ENCODE results near the gene SLC12A5.

DNA sequence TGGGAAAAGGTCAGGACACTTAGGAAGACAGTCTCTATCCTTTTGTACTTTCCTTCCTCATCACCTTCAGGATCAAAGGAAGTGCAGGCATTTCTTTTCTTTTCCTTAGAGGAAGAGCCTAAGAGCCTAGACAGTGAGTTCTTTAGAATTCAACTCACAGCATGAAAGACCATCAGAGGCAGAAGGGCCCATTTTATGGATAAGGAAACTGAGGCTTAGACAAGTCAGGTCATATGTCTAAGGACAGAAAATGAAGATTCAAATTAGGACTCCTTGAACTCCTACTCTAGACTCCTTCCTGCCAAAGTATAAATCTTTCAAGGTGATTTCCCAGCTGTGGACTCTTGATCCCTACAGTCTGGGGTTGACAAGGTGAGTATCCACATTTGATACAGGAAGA, 20.8 kb downstream of the SLC12A5 start:
- TF ChIP-seq ZFP91 (CRISPR knock-in tag; IDR thresholded peaks at IDR 0.05) (no peak), ZNF217 (CRISPR knock-in tag; IDR thresholded peaks at IDR 0.05) (no peak), RBBP5 (IDR thresholded peaks at IDR 0.05; ENCODE audit: borderline replicate concordance, insufficient read depth, low read length, poor library complexity, severe bottlenecking) (no peak), MTA1 (IDR thresholded peaks at IDR 0.05; ENCODE audit: borderline replicate concordance) (no peak), MXI1 (IDR thresholded peaks at IDR 0.05; ENCODE audit: low read depth, low read length) (no peak), POLR2A (conservative IDR thresholded peaks at IDR 0.05) (no peak), MAFK (IDR thresholded peaks at IDR 0.05; ENCODE audit: low read length) (no peak)
- TF ChIP-seq, protein P1, sequence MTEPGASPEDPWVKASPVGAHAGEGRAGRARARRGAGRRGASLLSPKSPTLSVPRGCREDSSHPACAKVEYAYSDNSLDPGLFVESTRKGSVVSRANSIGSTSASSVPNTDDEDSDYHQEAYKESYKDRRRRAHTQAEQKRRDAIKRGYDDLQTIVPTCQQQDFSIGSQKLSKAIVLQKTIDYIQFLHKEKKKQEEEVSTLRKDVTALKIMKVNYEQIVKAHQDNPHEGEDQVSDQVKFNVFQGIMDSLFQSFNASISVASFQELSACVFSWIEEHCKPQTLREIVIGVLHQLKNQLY (CRISPR knock-in tag; conservative IDR thresholded peaks at IDR 0.05): no peak
- TF ChIP-seq, protein P2, sequence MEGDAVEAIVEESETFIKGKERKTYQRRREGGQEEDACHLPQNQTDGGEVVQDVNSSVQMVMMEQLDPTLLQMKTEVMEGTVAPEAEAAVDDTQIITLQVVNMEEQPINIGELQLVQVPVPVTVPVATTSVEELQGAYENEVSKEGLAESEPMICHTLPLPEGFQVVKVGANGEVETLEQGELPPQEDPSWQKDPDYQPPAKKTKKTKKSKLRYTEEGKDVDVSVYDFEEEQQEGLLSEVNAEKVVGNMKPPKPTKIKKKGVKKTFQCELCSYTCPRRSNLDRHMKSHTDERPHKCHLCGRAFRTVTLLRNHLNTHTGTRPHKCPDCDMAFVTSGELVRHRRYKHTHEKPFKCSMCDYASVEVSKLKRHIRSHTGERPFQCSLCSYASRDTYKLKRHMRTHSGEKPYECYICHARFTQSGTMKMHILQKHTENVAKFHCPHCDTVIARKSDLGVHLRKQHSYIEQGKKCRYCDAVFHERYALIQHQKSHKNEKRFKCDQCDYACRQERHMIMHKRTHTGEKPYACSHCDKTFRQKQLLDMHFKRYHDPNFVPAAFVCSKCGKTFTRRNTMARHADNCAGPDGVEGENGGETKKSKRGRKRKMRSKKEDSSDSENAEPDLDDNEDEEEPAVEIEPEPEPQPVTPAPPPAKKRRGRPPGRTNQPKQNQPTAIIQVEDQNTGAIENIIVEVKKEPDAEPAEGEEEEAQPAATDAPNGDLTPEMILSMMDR (IDR thresholded peaks at IDR 0.05 in 2 of 3, conservative IDR thresholded peaks at IDR 0.05 in 1 of 3; ENCODE audit: insufficient read depth in 2 of 3, low read depth in 1 of 3, low read length in 3 of 3): no peak
- TF ChIP-seq, protein P3, sequence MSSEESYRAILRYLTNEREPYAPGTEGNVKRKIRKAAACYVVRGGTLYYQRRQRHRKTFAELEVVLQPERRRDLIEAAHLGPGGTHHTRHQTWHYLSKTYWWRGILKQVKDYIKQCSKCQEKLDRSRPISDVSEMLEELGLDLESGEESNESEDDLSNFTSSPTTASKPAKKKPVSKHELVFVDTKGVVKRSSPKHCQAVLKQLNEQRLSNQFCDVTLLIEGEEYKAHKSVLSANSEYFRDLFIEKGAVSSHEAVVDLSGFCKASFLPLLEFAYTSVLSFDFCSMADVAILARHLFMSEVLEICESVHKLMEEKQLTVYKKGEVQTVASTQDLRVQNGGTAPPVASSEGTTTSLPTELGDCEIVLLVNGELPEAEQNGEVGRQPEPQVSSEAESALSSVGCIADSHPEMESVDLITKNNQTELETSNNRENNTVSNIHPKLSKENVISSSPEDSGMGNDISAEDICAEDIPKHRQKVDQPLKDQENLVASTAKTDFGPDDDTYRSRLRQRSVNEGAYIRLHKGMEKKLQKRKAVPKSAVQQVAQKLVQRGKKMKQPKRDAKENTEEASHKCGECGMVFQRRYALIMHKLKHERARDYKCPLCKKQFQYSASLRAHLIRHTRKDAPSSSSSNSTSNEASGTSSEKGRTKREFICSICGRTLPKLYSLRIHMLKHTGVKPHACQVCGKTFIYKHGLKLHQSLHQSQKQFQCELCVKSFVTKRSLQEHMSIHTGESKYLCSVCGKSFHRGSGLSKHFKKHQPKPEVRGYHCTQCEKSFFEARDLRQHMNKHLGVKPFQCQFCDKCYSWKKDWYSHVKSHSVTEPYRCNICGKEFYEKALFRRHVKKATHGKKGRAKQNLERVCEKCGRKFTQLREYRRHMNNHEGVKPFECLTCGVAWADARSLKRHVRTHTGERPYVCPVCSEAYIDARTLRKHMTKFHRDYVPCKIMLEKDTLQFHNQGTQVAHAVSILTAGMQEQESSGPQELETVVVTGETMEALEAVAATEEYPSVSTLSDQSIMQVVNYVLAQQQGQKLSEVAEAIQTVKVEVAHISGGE (CRISPR knock-in tag; IDR thresholded peaks at IDR 0.05): no peak
- TF ChIP-seq, protein P4, sequence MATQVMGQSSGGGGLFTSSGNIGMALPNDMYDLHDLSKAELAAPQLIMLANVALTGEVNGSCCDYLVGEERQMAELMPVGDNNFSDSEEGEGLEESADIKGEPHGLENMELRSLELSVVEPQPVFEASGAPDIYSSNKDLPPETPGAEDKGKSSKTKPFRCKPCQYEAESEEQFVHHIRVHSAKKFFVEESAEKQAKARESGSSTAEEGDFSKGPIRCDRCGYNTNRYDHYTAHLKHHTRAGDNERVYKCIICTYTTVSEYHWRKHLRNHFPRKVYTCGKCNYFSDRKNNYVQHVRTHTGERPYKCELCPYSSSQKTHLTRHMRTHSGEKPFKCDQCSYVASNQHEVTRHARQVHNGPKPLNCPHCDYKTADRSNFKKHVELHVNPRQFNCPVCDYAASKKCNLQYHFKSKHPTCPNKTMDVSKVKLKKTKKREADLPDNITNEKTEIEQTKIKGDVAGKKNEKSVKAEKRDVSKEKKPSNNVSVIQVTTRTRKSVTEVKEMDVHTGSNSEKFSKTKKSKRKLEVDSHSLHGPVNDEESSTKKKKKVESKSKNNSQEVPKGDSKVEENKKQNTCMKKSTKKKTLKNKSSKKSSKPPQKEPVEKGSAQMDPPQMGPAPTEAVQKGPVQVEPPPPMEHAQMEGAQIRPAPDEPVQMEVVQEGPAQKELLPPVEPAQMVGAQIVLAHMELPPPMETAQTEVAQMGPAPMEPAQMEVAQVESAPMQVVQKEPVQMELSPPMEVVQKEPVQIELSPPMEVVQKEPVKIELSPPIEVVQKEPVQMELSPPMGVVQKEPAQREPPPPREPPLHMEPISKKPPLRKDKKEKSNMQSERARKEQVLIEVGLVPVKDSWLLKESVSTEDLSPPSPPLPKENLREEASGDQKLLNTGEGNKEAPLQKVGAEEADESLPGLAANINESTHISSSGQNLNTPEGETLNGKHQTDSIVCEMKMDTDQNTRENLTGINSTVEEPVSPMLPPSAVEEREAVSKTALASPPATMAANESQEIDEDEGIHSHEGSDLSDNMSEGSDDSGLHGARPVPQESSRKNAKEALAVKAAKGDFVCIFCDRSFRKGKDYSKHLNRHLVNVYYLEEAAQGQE (IDR thresholded peaks at IDR 0.05; ENCODE audit: borderline replicate concordance): no peak
- TF ChIP-seq, protein P4 (CRISPR knock-in tag; IDR thresholded peaks at IDR 0.05; ENCODE audit: low read depth): no peak
- TF ChIP-seq, protein P5, sequence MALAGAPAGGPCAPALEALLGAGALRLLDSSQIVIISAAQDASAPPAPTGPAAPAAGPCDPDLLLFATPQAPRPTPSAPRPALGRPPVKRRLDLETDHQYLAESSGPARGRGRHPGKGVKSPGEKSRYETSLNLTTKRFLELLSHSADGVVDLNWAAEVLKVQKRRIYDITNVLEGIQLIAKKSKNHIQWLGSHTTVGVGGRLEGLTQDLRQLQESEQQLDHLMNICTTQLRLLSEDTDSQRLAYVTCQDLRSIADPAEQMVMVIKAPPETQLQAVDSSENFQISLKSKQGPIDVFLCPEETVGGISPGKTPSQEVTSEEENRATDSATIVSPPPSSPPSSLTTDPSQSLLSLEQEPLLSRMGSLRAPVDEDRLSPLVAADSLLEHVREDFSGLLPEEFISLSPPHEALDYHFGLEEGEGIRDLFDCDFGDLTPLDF (CRISPR knock-in tag; IDR thresholded peaks at IDR 0.05): no peak

All from K562 (cell line).